LNCAP (cell line): ENCODE measurements around the gene TNS1.

ENCODE experiments used
- TF ChIP-seq, protein P1 (sequence below): fragments of 450-650 bp; IDR thresholded peaks from 2 replicates; pipeline ENCODE4 v1.5.1; 2017; ENCODE audit warnings: mild to moderate bottlenecking

The TNS1 gene

DNA sequence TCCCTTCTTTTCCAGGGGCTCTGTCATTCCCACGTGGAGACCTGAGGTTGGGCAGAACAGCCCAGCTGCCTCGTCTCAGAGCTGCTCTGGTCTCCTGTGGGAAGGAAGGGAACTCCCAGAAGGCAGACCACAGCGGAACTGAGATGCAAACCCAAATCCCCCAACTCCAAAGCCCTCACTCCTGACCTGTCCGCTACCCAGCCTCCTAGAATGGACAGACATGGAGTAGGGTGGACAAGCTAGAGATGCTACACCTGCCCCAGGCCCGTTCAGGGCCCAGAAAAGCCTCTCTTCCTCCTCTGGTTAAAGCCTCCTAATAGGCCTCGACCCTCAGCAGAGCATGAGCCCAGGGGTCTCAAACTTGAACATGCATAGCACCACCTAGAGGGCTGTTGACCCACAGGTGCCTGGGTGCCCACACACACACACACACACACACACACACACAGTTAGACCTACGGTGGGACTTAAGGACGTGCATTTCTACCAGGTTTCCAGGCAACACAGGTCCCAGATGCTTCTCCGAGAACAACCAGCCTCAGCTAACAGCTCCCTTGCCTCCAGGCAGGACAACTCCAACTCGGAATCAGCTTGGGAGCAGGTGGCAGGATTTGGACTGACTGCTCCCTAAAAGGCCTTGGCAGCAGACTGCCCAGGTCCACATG, 93.5 kb downstream of the TNS1 start:
- TF ChIP-seq, protein P1, sequence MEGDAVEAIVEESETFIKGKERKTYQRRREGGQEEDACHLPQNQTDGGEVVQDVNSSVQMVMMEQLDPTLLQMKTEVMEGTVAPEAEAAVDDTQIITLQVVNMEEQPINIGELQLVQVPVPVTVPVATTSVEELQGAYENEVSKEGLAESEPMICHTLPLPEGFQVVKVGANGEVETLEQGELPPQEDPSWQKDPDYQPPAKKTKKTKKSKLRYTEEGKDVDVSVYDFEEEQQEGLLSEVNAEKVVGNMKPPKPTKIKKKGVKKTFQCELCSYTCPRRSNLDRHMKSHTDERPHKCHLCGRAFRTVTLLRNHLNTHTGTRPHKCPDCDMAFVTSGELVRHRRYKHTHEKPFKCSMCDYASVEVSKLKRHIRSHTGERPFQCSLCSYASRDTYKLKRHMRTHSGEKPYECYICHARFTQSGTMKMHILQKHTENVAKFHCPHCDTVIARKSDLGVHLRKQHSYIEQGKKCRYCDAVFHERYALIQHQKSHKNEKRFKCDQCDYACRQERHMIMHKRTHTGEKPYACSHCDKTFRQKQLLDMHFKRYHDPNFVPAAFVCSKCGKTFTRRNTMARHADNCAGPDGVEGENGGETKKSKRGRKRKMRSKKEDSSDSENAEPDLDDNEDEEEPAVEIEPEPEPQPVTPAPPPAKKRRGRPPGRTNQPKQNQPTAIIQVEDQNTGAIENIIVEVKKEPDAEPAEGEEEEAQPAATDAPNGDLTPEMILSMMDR = no peak; the same call in 1 of the 2 replicates

DNA sequence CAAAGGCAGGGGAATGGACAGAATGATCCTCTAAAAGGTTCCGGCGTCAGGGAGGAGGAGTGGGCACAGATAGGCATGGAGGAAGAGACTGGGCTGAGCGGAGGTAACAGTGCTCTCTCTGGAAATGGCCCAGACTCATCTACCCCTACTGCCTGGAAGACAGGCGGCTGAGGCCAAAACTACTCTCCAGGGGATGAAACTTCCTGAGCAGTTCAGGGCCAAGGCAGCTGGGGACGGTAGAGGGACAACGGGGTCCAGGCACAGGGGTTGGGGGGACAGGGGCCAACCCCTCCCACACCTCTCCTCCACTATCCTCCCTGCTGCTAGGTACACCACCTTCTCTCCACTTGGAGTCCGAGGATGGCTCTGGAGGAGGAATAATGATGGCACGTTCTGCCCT, 94.3 kb downstream of the TNS1 start:
- TF ChIP-seq, protein P1 = no peak

DNA sequence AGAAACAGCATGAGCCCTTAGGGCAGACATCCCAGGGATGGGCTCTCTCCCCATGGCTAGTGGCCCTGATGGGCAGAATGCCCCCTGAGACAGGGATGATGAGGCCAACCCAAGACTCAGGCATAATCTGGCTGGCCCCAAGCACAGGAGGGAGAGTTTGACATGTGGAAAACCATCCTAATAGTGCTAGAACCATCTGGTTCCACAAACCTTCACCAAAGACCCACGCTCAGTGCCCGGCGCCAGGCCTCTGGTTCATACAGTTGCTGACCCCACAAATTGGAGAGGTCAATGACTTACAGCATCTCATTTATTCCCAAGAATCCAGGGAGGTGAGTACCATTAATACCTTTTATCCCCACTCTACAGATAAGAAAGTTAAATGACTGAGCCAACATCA, 95.5 kb downstream of the TNS1 start:
- TF ChIP-seq, protein P1 = no peak

DNA sequence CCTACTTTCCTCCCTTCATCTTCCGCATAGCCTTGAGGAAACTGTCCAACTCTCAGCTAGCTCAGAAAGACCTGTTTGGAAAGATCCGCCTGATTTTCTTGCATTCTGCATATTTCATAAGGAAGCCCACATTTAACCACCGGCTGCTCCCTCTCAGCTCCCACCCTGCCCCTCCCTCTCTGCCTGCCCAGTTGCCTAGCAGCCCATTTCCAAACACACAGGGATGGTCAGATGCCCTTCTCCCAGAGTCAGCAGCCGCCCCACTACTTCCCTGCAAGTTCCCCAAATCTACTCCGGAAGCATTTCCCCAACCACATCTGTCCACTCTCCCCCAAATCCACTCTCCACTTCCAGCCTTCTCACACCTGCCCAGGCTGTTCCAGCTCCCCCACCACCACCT, 96.0 kb downstream of the TNS1 start:
- TF ChIP-seq, protein P1 = no peak

DNA sequence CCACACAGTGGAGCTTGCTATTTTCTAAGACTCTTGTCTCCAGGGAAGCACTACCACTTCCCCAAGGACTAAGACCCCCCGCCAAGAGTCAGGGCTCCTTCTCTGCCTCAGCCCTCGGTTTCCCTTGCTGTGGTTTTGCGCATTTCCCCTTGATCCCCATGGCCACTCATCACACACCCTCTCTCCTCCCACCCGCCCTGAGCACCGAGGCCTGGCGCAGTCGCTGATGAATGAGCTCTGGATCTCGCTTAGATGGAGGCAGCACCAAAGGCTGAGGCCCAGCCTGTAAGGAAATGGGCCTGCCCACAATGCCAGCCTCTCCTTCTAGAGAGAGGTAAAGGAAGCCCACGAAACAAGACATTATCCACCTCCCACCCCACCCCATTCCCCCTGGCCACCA, 96.9 kb downstream of the TNS1 start:
- TF ChIP-seq, protein P1 = no peak

DNA sequence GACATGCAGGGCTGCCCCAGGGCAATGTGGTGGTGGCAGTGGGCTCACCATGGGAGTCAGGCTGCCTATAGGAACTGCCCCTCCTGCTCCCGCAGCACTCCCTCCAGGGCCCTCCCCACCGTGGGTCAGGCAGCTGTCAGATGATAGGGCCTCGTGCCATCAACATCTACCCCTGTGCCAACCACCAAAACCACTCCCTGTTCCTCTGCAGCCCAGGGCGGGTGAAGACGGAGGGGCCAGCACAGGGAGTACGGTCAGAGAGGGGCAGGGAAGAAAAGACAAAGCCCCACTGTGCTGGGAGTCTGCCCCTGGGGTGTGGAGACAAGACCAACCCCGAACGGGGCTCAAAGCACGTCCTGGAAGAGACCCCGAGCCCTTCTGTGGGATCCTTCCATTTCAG, 97.4 kb downstream of the TNS1 start:
- TF ChIP-seq, protein P1 = no peak

DNA sequence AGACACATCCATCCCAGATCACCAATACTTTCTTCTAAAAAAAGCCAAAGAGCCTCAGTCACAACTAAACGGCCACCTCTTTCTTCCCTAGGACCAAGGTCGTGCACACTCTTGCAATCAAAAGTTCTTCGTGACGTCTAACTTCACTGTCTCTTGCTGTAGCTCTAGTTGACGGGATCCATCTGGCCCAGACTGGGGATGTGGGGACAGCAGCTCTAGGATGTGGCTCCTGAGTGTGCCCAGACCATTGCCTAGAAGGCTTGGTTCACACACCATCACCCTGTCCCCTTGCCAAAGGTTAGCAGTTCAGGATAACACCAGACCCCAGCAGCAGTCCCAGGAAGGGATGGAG, 98.2 kb downstream of the TNS1 start:
- TF ChIP-seq, protein P1 = no peak
